EH (cell line): ENCODE results near the gene ZNF502.
"Not testable (repeated sequence)": the region's sequence is repeated elsewhere in the genome, so short reads cannot be mapped to it uniquely, and the experiment has no call there.

ENCODE experiments used
- DNase-seq: peaks from one replicate; pipeline ENCODE4 v3.0.0-alpha.2; 2015; ENCODE audit warnings: low read depth

Gene ZNF502

GRCh38 chr3:44712455-44713075 lies at the start of gene ZNF502:
Gene ZNF502, plus strand, starts transcription at chr3:44712660. Its CDS starts 7,602 bp downstream, at chr3:44720262.
- DNase-seq, result peak; percentile 84

- no peak for DNase-seq
Observed at GRCh38 chr3:44665173-44665572, 47.3 kb upstream of the ZNF502 start.

GRCh38 chr3:44666346-44666745 lies 46.1 kb upstream of the ZNF502 start:
- DNase-seq, result no peak

- no peak for DNase-seq
Observed at GRCh38 chr3:44669760-44670159, 42.7 kb upstream of the ZNF502 start.

GRCh38 chr3:44673466-44673865 lies 39.0 kb upstream of the ZNF502 start:
- not testable (repeated sequence) for DNase-seq

GRCh38 chr3:44674211-44674610 lies 38.2 kb upstream of the ZNF502 start:
- no peak for DNase-seq

GRCh38 chr3:44678480-44679116 lies 33.9 kb upstream of the ZNF502 start:
- no peak for DNase-seq

- DNase-seq, result no peak
Observed at GRCh38 chr3:44680921-44681455, 31.5 kb upstream of the ZNF502 start.

- peak; percentile 54 for DNase-seq
Observed at GRCh38 chr3:44682182-44682896, 30.1 kb upstream of the ZNF502 start.

GRCh38 chr3:44685128-44685800 lies 27.2 kb upstream of the ZNF502 start:
- peak; percentile 76 for DNase-seq

- no peak for DNase-seq
Observed at GRCh38 chr3:44687898-44688297, 24.6 kb upstream of the ZNF502 start.

GRCh38 chr3:44721231-44722102 lies 9.0 kb downstream of the ZNF502 start:
- peak; percentile 14 for DNase-seq

GRCh38 chr3:44722103-44722401 lies 9.6 kb downstream of the ZNF502 start:
- DNase-seq, result no peak

GRCh38 chr3:44729384-44729910 lies 17.0 kb downstream of the ZNF502 start, which contains the start of gene ZNF501:
Gene ZNF501, plus strand, starts transcription at chr3:44729635. Its CDS starts 4,787 bp downstream, at chr3:44734422.
- DNase-seq, result peak; percentile 85

GRCh38 chr3:44734646-44735168 lies 22.2 kb downstream of the ZNF502 start:
- no peak for DNase-seq

- no peak for DNase-seq
Observed at GRCh38 chr3:44761101-44761423, 48.6 kb downstream of the ZNF502 start.

GRCh38 chr3:44761424-44762169 lies 49.1 kb downstream of the ZNF502 start, which contains the start of the genes KIAA1143 and KIF15:
Gene KIAA1143, minus strand, starts transcription at chr3:44761619. Its CDS starts 17 bp downstream, at chr3:44761602.
Gene KIF15, plus strand, starts transcription at chr3:44761794. Its CDS starts 72 bp downstream, at chr3:44761866.
- DNase-seq, result peak; percentile 94

- peak; percentile 21 for DNase-seq
Observed at GRCh38 chr3:44762170-44762677, 49.8 kb downstream of the ZNF502 start.

- no peak for DNase-seq
Observed at GRCh38 chr3:44762690-44763089, 50.2 kb downstream of the ZNF502 start.

- DNase-seq, result no peak
Observed at GRCh38 chr3:44764248-44764647, 51.8 kb downstream of the ZNF502 start.
